ENCODE data around the gene CTRB1.
"Not testable (repeated sequence)": the region's sequence is repeated elsewhere in the genome, so short reads cannot be mapped to it uniquely, and the experiment has no call there.

Gene CTRB1

GRCh38 chr16:75271441-75272096 lies 52.8 kb downstream of the CTRB1 start:
- no peak for DNase-seq (ENCODE audit: low read depth, low spot score)

GRCh38 chr16:75272097-75272551 lies 53.3 kb downstream of the CTRB1 start:
- no peak for DNase-seq (ENCODE audit: low read depth, low spot score)

GRCh38 chr16:75272629-75273028 lies 53.8 kb downstream of the CTRB1 start:
- not testable (repeated sequence) for DNase-seq (ENCODE audit: low read depth, low spot score)

DNA sequence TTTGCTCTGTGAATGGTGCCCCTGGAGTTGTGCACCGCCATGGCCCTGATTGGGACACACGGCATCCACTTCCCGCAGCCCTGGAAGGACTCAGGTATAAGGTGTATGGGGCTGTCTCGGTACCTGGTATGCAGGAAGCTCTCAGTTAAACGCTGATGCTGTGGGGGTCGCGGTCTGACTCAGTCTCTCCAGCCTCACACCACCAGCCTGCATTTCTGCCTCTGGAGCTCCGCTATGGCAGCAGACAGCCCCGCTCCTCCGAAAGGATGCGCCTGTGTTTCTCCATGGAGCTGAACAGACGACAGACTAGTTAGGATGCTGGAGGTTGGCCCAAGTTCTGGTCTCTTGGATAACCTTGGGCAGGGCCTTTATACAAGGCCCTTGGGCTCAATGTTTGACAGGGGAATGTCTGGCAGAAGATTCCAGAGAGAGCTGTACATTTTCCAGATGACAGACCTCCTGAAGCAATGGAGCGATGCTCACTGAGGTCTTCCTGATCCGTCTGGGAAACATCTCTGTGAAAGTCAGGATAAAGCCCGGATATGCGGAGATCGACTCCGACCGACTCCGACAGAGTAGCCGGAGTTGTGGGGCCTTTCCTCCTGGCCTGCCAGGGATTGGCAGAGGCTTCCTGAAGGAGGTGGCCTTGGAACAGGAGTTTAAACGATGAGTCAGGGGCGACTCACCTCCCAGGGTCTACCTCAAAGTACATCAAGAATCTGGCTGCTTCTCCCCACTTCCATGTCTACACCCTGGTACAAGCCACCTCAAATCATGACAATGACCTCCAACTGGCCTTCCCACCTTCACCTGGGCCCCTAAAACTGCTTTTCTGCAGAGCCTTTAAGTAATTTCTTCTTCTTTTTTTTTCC lies 54.5 kb downstream of the CTRB1 start:
- no peak for DNase-seq (ENCODE audit: low read depth, low spot score)

Data from activated CD4-positive, CD25-positive, alpha-beta regulatory T cell treated with anti-CD3 and anti-CD28 coated beads, Interleukin-2, amount 50 U/mL, for 16 hours (primary cell).